Measurements from ENCODE around the gene F12. TPM values are rescaled to one million over a fixed set of nuclear protein-coding genes. Genes with fewer than 3 reads are reported as not detected.

F12 gene
- polyA plus RNA-seq (ENCODE audit: insufficient read length in 10 of 10) = 1 to 10 TPM in 1 of 10 donors, under 1 TPM in 8, not detected in 1; 0.17 to 1.1 (median 0.39) TPM
- long read RNA-seq, donor 1 = 0 reads
- long read RNA-seq, donor 2 = 0 reads
- long read RNA-seq, donor 3 = 0 reads
- long read RNA-seq, donor 4 = 0 reads
- long read RNA-seq, donor 5 = 0 reads
- long read RNA-seq, donor 6 = 0 reads
- long read RNA-seq, donor 7 = 0 reads
- long read RNA-seq, donor 8 = 0 reads
- long read RNA-seq, donor 9 = 0 reads

GRCh38 chr5:177409043-177409801, at the start of gene F12:
TSS of gene F12 (minus strand) at chr5:177409564. CDS start at chr5:177409527, 37 bp downstream.
- DNase-seq = no peak

- no peak for DNase-seq
Observed at GRCh38 chr5:177458912-177459350, 49.6 kb upstream of the F12 start.

- DNase-seq = no peak
Observed at GRCh38 chr5:177457852-177458681, 48.7 kb upstream of the F12 start.

GRCh38 chr5:177456976-177457851, 47.9 kb upstream of the F12 start:
- peak; percentile 89 to 93 (median 90) for DNase-seq

GRCh38 chr5:177456591-177456964, 47.2 kb upstream of the F12 start:
- no peak for DNase-seq

- DNase-seq = peak; percentile 86 to 93 (median 93)
Observed at GRCh38 chr5:177455661-177456590, 46.6 kb upstream of the F12 start.

- peak in 2 of 3 donors; percentile 79 to 91 for DNase-seq
Observed at GRCh38 chr5:177455036-177455660, 45.8 kb upstream of the F12 start.

- peak; percentile 88 to 96 (median 92) for DNase-seq
Observed at GRCh38 chr5:177454397-177455035, 45.2 kb upstream of the F12 start.

GRCh38 chr5:177453852-177454396, 44.6 kb upstream of the F12 start:
- peak in 1 of 3 donors; percentile 83 for DNase-seq

GRCh38 chr5:177452688-177453638, 43.6 kb upstream of the F12 start:
- DNase-seq = no peak

- no peak for DNase-seq
Observed at GRCh38 chr5:177450667-177451424, 41.5 kb upstream of the F12 start.

GRCh38 chr5:177449140-177450061, 40.0 kb upstream of the F12 start:
- no peak for DNase-seq

GRCh38 chr5:177448244-177448950, 39.0 kb upstream of the F12 start:
- DNase-seq = no peak

GRCh38 chr5:177447611-177448243, 38.4 kb upstream of the F12 start:
- DNase-seq = no peak
